ENCODE data around the gene ORAI3.
A peak's percentile ranks its signal among the peaks of the same experiment; 100 is the strongest.
"Not testable (repeated sequence)": the region's sequence is repeated elsewhere in the genome, so short reads cannot be mapped to it uniquely, and the experiment has no call there.

Gene ORAI3

GRCh38 chr16:30934827-30935557, 13.9 kb upstream of the ORAI3 start:
- DNase-seq (ENCODE audit: low read depth), result no peak
- no peak overlapping the region for H3K4me3 ChIP-seq (ENCODE audit: control insufficient read depth, low read depth, low read length)
- peak; percentile 67 for TF ChIP-seq CTCF (IDR thresholded peaks at IDR 0.05; ENCODE audit: control insufficient read depth, insufficient read depth, low read depth, low read length, missing control alignments)

- peak; percentile 3 for TF ChIP-seq CTCF (IDR thresholded peaks at IDR 0.05; ENCODE audit: control insufficient read depth, insufficient read depth, low read depth, low read length, missing control alignments)
- H3K4me3 ChIP-seq (ENCODE audit: control insufficient read depth, low read depth, low read length), result no peak overlapping the region
- DNase-seq (ENCODE audit: low read depth), result no peak
These were observed 11.2 kb upstream of the ORAI3 start for GRCh38 chr16:30937692-30938091.

- not testable (repeated sequence) for H3K4me3 ChIP-seq (ENCODE audit: control insufficient read depth, low read depth, low read length); DNase-seq (ENCODE audit: low read depth)
These were observed 9.3 kb upstream of the ORAI3 start for GRCh38 chr16:30939571-30939970.

- no peak overlapping the region for H3K4me3 ChIP-seq (ENCODE audit: control insufficient read depth, low read depth, low read length)
- peak; percentile 90 for TF ChIP-seq CTCF (IDR thresholded peaks at IDR 0.05; ENCODE audit: control insufficient read depth, insufficient read depth, low read depth, low read length, missing control alignments)
- no peak for DNase-seq (ENCODE audit: low read depth)
These were observed 7.1 kb upstream of the ORAI3 start for GRCh38 chr16:30941600-30942425.

- H3K4me3 ChIP-seq (ENCODE audit: control insufficient read depth, low read depth, low read length), result no peak overlapping the region
These were observed 6.5 kb upstream of the ORAI3 start for GRCh38 chr16:30942426-30942806.

GRCh38 chr16:30944352-30944751, 4.5 kb upstream of the ORAI3 start:
- DNase-seq (ENCODE audit: low read depth), result no peak
- no peak for TF ChIP-seq CTCF (IDR thresholded peaks at IDR 0.05; ENCODE audit: control insufficient read depth, insufficient read depth, low read depth, low read length, missing control alignments)
- H3K4me3 ChIP-seq (ENCODE audit: control insufficient read depth, low read depth, low read length), result no peak overlapping the region

More at GRCh38 chr16:30942426-30942806, 6.5 kb upstream of the ORAI3 start:
- no peak for DNase-seq (ENCODE audit: low read depth)
- no peak for TF ChIP-seq CTCF (IDR thresholded peaks at IDR 0.05; ENCODE audit: control insufficient read depth, insufficient read depth, low read depth, low read length, missing control alignments)

Data from AG09309 (cell line).